NCI-H146 treated with DMSO at 0.1 percent for 48 hours (cell line): ENCODE results near the gene RCC2.

Experiments used
- DNase-seq: peaks from one replicate; lab custom pipeline; 2025; ENCODE audit not compliant: unreplicated experiment; lab: John Stamatoyannopoulos, UW

RCC2 gene

GRCh38 chr1:17447501-17447992 is 8.1 kb upstream of the RCC2 start:
- DNase-seq, result no peak

- DNase-seq, result no peak
Observed at GRCh38 chr1:17442841-17443240, 3.4 kb upstream of the RCC2 start.

- no peak for DNase-seq
Observed at GRCh38 chr1:17441993-17442357, 2.5 kb upstream of the RCC2 start.

- DNase-seq, result no peak
Observed at GRCh38 chr1:17441265-17441992, 2.0 kb upstream of the RCC2 start.

GRCh38 chr1:17440827-17441168 is 1.3 kb upstream of the RCC2 start:
- DNase-seq, result no peak

- no peak for DNase-seq
Observed at GRCh38 chr1:17440074-17440826, 773 bp upstream of the RCC2 start.

GRCh38 chr1:17438318-17439249 is 893 bp downstream of the RCC2 start:
- peak; percentile 7 for DNase-seq

- no peak for DNase-seq
Observed at GRCh38 chr1:17437580-17438317, 1.7 kb downstream of the RCC2 start.

- DNase-seq, result no peak
Observed at GRCh38 chr1:17437260-17437579, 2.3 kb downstream of the RCC2 start.

- DNase-seq, result no peak
Observed at GRCh38 chr1:17436380-17437174, 2.9 kb downstream of the RCC2 start.

GRCh38 chr1:17434601-17435000 is 4.9 kb downstream of the RCC2 start:
- DNase-seq, result no peak

- DNase-seq, result no peak
Observed at GRCh38 chr1:17434016-17434415, 5.5 kb downstream of the RCC2 start.

- no peak for DNase-seq
Observed at GRCh38 chr1:17433261-17433660, 6.2 kb downstream of the RCC2 start.

- no peak for DNase-seq
Observed at GRCh38 chr1:17432412-17432811, 7.1 kb downstream of the RCC2 start.

- no peak for DNase-seq
Observed at GRCh38 chr1:17429183-17429582, 10.3 kb downstream of the RCC2 start.

- DNase-seq, result no peak
Observed at GRCh38 chr1:17427696-17428660, 11.5 kb downstream of the RCC2 start.

- no peak for DNase-seq
Observed at GRCh38 chr1:17425806-17426600, 13.5 kb downstream of the RCC2 start.

- DNase-seq, result no peak
Observed at GRCh38 chr1:17423781-17424245, 15.7 kb downstream of the RCC2 start.
